GM19099 (cell line): Measurements from ENCODE around the gene ZNF189.

ENCODE experiments used
- POLR2A ChIP-seq: IDR thresholded peaks from 3 replicates; pipeline ENCODE4 v1.6.1; 2011; ENCODE audit warnings: low read depth; ENCODE audit not compliant: insufficient read length; ENCODE audit errors: extremely low read depth

ZNF189 gene

GRCh38 chr9:101449071-101449721 lies 50.5 kb downstream of the ZNF189 start:
- TF ChIP-seq POLR2A = no peak

- no peak for TF ChIP-seq POLR2A
Measured at GRCh38 chr9:101450931-101451330, 52.3 kb downstream of the ZNF189 start.

GRCh38 chr9:101451498-101451897 lies 52.8 kb downstream of the ZNF189 start:
- no peak for TF ChIP-seq POLR2A

GRCh38 chr9:101453776-101454570 lies 55.3 kb downstream of the ZNF189 start:
- TF ChIP-seq POLR2A = no peak

GRCh38 chr9:101455656-101456240 lies 57.1 kb downstream of the ZNF189 start:
- no peak for TF ChIP-seq POLR2A

- TF ChIP-seq POLR2A = no peak
Measured at GRCh38 chr9:101457003-101457402, 58.4 kb downstream of the ZNF189 start.

- TF ChIP-seq POLR2A = no peak
Measured at GRCh38 chr9:101458963-101459631, 60.4 kb downstream of the ZNF189 start.
